Daoy (cell line): Measurements from ENCODE around the gene PDCL2. TPM values are rescaled to one million over a fixed set of nuclear protein-coding genes. Genes with fewer than 3 reads are reported as not detected.

Experiments
- DNase-seq: peaks from one replicate; pipeline ENCODE4 v3.0.0-alpha.2; 2015; ENCODE audit warnings: low read depth
- total RNA-seq: library from RNA; depleted of rRNA; stranded (reverse); fragments of >200 nt; shearing (Covaris generic); gene quantifications from 2 replicates; pipeline ENCODE4 v1.2.3, GENCODE V29; 2014; rRNA removed

The PDCL2 gene
- total RNA-seq, 1 experiment from 2014 or later = not detected

- DNase-seq = no peak
Observed at GRCh38 chr4:55539658-55540057, 52.4 kb downstream of the PDCL2 start.

DNA sequence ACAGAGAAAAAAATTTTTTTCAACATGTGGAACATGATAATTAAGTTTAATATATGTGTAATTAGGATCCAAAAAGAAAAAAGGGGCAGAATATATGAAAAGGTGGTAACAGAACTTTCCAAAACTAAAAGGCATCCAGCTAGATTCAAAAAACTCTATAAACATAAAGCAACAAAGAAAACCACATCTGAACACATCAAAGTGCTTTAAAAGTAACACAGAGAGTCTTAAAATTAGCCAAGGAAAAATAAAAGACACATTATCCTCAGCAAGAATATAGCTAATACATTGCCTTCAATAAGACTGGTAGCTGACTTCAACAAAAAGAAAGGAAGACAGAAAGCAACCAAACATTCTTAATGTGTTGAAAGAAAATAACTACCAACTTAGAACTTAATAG lies 53.5 kb downstream of the PDCL2 start:
- DNase-seq = no peak

- no peak for DNase-seq
Observed at GRCh38 chr4:55534306-55534705, 57.7 kb downstream of the PDCL2 start.

DNA sequence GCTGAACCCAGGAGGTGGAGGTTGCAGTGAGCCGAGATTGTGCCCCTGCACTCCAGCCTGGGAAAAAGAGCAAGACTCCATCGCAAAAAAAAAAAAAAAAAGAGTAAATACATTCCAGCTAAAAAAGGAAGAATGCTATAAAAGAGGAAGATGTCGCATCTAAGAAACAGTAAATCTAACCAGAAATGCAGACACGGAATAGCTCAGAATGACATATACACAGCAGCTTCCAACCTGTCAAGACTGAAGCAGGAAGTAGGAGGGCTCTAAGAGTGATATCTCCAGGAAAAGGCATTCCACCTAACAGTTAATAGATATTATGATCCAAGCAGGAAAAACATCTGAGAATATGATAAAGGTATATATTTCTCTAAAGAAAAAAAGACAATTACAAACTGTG lies 61.4 kb downstream of the PDCL2 start:
- DNase-seq = no peak

DNA sequence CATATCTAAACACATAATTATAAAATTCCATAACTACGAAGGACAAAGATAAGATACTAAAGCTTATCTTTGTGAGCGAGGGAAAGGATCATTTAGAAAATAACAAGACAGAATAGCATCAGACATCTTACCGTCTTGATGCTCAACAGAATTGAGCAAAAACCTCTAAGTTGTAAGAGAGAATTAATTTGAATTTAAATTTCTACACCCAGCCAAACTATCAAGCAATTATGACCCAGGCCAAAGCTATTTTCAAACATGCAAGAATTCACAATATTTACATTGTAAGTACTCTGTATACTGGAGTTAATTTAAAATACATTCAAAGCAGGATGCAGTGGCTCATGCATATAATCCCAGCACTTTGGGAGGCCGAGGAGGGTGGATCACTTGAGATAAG lies 61.9 kb downstream of the PDCL2 start:
- no peak for DNase-seq

- DNase-seq = no peak
Observed at GRCh38 chr4:55528491-55528890, 63.6 kb downstream of the PDCL2 start.

DNA sequence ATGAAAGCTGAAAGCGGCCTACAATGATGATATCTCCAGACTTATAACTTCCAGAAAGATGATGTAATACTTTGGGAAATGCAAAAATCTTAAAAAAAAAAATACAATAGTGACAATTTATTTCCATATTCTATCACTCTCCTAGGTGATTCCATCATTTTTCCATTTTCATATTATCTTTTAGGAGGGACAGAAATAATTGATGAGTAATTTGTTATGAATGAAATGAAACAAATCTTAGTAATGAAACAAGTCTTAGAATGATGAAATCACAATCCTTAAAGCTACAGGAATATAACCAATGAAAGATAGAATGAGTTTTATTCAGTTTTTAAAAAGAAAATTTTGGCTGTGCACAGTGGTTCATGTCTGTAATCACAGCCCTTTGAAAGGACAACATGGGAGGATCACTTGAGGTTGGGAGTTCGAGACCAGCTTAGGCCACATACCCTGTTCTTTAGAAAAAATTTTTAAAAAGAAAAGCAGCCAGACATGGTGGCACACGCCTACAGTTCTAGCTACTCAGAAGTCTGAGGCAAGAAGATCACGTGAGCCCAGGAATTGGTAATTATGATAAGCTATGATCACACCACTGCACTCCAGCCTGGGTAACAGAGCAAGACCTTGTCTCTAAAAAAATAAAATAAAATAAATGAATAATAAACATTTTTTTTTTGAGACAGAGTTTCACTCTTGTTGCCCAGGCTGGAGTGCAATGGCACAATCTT lies 67.0 kb downstream of the PDCL2 start:
- DNase-seq = no peak

GRCh38 chr4:55518442-55518841 lies 73.6 kb downstream of the PDCL2 start:
- DNase-seq = no peak

- DNase-seq = no peak
Observed at GRCh38 chr4:55517526-55518229, 74.4 kb downstream of the PDCL2 start.

DNA sequence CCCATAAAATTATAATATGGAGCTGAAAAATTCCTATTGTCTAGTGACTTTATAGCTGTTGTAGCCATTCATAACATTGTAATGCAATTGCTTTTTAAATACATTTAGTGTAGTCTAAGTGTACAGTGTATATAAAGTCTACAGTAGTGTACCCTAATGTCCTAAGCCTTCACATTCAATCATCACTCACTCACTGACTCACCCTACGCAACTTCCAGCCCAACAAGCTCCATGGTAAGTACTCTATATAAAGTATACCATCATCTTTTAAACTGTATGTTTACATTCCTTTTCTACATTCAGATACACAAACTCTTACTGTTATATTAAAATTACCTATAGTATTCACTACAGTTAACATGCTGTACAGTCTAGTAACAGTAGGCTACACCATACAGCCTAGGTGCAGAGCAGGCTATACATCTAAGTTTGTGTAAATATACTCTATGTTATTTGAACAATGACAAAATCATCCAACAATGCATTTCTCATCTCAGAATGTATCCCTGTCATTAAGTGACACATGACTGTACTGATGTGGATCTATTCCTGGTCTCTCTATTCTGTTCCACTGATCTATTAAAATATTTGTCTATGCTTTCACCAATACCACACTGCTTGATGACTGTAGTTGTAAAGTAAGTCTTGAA lies 79.0 kb downstream of the PDCL2 start:
- DNase-seq = no peak

DNA sequence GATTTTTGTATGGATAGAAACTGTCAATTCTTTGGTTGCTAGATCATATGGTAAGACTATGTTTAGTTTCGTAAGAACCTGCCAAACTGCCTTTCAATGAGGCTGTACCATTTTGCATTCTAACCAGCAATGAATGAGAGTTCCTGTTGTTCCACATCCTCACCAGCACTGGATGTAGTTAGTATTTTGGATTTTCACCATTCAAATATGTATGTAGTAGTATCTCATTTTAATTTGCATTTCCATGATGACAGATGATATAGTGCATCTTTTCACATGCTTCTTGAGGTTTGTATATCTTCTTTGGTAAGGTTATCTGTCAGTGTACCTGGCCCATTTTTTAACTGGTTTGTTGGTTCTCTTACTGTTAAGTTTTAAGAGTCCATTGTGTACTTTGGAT lies 80.0 kb downstream of the PDCL2 start:
- DNase-seq = no peak

GRCh38 chr4:55510685-55511084 lies 81.4 kb downstream of the PDCL2 start:
- no peak for DNase-seq

DNA sequence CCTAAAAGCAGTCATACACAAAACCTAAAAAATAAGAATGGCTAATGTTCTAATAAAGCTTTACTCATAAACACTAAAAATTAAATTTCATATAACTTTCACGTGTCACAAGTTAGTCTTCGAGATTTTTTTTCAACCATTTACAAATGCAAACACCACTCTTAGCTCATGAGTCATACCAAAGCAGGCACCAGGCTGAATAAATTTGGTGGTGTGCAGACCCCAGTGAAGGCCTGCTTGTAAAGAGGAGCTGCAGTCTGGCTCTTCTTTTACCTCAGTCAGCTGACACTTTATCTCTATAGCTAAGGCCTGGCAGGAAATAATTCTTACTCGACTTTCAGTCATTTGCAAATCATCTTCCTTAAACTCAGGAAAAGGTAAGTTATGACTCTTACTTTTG lies 82.8 kb downstream of the PDCL2 start:
- DNase-seq = no peak

DNA sequence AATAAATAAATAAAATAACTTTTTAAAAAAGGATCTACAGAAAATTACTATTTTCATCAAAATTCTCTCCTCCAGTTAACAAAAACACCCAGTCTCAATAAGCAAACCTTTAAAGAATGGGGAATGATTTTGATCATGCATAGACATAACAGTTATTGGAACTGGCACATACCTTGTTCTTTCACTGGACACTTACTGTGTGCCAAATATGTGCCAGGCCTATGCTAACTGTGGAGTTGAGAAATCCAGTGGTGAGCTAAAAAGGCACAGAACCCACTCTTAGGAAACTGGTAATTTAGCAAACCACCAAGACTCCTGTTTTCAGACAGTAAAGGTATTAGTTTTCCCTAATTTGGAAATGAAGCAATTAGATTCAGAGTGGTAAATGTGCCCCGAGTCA lies 84.4 kb downstream of the PDCL2 start:
- DNase-seq = no peak

Other genes starting within 250 kb of the PDCL2 start
- gene SRD5A3, start 246.0 kb downstream of the PDCL2 start, total RNA-seq = 4.8 and 5.4 TPM in 2 replicates
- 107 and 165 TPM in 2 replicates for gene TMEM165, start 196.3 kb downstream of the PDCL2 start, total RNA-seq
- 10.1 and 12.3 TPM in 2 replicates for gene CLOCK, start 45.3 kb downstream of the PDCL2 start, total RNA-seq
- gene NMU, start 44.1 kb upstream of the PDCL2 start, total RNA-seq = 5.1 and 9.3 TPM in 2 replicates
- not detected in 2 replicates for gene EXOC1L, start 227.5 kb upstream of the PDCL2 start, total RNA-seq